Measurements from ENCODE around the gene IFITM1. TPM values are rescaled to one million over a fixed set of nuclear protein-coding genes. Genes with fewer than 3 reads are reported as not detected.
"Not testable (repeated sequence)": the region's sequence is repeated elsewhere in the genome, so short reads cannot be mapped to it uniquely, and the experiment has no call there.

Gene IFITM1
- total RNA-seq, 1 donor from 2014 or later, result 6.9 TPM

DNA sequence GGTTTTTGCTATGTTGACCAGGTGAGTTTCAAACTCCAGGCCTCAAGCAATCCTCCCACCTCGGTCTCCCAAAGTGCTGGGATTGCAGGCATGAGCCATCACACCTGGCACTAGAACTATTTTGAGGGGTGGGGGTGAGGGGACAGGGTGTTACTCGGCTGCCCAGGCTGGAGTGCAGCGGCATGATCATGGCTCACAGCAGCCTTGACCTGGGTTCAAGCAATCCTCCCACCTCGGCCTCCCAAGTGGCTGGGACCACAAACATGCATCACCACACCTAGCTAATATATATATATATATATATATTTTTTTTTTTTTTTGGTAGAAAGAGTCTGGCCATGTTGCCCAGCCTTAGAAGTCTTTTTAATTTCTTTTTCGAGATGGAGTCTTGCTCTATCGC, 23.9 kb downstream of the IFITM1 start:
- no peak for DNase-seq (ENCODE audit: low spot score in 2 of 2)
- no peak for FAIRE-seq

DNA sequence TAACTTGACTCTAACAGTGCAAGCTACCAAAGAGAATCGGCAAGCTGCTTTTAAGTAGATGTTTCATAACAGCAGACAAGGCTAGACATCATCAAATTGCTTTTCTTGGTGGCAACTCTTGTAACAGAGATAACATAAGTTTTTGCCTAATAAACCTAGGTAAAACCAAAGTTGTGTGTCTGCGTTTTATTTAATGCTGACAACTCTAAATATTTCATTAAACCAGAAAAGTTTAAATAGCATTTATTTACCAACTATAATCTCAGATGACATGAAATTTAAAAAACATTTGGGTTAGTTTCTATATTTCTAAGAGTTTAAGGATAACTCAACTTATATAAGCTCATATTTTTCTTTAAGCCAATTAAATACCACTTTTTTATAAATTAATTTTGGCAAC, 26.1 kb downstream of the IFITM1 start:
- FAIRE-seq (no peak), DNase-seq (ENCODE audit: low spot score in 2 of 2) (no peak)

DNA sequence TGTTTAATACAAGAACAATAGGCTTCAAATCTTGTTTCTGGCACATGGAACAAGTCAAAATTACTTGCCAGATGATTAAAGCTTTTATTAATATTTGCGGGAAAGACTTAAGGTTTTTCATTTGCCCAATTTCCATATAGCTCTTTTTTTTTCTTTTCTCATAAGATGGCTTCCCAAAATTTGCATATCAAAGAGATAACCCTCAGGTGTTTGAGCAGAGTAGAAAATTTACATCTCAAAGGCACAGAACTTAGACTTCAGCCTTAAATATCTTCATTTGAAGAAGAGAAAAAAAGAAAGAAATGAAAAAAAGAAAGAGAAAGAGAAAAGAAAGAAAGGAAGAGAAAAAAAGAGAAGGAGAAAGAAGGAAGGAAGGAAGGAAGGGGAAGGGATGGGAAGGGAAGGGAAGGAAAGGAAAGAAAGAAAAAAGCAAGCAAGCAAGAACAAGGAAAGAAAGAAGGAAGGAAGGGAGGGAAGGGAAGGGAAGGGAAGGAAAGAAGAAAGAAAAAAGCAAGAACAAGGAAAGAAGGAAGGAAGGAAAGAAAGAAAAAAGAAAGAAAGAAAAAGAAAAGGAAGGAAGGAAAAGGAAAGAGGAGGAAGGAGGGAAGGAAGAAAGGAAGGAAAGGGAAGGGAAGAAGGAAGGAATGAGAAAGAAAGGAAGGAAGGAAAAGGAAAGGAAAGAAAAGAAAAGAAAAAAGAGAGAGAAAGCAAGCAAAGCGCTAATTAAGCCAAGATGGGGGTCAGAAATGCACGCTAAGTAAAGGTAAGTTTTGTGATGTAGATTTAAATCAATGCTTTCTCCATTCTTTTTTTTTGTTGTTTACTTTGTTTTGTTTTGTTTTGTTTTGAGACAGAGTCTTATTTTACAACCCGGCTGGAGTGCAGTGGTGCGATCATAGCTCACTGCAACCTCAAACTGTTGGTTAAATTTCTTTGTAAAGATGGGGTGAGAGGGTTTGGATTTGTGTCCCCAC, 27.0 kb downstream of the IFITM1 start:
- no peak for DNase-seq (ENCODE audit: low spot score in 2 of 2)
- no peak for FAIRE-seq

DNA sequence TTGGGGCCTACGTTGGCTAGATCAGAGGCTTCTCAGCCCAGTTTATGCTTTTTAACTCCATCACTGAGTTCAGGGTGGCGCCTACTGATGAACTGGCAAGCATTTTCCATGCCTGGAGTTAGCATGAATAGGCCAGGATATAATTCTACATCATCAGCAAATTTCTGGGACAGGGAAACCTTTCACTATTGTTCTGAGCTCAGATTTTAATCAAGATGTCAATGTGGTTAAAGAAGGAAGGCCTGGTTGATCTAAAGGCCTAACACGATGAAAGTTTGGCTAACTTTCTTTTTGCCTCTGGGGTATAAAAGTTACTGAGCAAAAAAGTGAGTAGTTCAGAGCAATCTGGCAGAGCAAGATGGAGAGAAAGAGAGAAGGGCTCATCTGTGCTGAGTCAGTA, 28.5 kb downstream of the IFITM1 start:
- no peak for DNase-seq (ENCODE audit: low spot score in 2 of 2)
- FAIRE-seq, result no peak

DNA sequence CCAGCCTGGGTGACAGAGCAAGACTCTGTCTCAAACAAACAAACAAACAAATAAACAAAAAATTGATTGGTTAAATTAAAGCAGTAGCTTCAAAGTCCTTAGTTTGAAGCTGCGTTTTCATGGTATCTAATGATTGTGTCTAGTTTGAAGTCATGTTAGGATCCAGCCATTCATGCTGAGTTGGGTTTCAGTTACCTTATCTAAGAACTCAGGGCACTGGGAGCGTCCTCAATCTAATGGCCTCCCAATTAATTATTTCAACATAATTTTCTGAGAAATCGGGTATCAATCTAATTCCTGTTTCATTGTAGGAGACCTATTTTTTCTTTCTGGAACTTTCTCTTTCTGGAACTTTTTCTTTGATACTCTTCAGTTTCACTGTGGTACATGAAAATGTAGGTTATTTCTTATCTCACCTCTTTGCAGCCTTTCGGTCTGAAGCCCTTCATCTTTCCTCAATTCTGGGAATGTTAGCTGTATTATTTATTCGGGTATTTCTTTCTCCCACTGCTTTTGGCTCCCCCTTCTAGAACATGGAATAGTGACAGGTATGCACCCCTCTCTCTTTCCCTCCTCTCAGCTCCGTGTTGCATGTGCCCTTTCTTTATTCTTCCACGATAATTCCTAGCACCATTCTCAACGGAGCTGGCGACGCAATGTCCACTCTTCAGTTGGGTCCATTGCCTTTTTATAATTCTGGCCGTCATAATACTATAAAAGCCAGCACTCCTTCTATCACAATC, 31.2 kb downstream of the IFITM1 start:
- FAIRE-seq, result no peak
- no peak for DNase-seq (ENCODE audit: low spot score in 2 of 2)

DNA sequence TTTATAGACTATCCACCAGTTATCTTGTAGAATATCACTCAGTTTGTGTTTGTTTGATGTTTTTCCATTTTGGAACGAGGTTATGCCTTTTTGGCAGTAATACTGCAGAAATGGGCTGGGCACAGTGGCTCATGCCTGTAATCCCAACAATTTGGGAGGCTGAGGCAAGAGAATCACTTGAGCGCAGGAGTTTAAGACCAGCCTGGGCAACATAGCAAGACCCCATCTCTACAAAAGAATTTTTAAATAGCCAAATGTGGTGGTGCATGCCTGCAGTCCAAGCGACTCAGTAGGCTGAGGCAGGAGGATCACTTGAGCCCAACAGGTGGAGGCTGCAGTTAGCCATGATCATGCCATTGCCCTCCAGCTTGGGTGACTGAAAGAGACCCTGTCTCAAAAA, 32.7 kb downstream of the IFITM1 start:
- DNase-seq (ENCODE audit: low spot score in 2 of 2), result no peak
- no peak for FAIRE-seq

DNA sequence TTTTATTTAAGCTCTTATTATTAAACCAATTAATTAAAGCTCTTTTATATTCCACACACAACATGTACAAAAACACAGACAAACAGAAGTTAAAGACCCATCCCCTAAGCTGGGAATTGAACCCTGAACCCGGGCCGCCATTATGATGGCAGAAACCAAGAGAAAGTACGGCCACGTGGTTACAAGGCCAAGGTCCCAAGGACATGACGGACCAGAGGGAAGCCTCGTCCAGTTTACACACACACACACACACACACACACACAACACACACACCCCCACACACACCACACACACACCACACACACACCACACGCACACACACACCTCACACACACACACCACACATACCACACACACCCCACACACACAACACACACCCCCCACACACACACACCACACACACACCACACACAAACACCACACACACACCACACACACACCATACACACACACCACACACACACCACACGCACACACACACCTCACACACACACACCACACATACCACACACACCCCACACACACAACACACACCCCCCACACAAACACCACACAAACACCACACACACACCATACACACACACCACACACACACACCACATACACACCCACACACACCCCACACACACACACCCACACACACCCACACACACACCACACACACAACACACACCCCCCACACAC, 35.6 kb downstream of the IFITM1 start:
- not testable (repeated sequence) for DNase-seq (ENCODE audit: low spot score in 2 of 2); FAIRE-seq

DNA sequence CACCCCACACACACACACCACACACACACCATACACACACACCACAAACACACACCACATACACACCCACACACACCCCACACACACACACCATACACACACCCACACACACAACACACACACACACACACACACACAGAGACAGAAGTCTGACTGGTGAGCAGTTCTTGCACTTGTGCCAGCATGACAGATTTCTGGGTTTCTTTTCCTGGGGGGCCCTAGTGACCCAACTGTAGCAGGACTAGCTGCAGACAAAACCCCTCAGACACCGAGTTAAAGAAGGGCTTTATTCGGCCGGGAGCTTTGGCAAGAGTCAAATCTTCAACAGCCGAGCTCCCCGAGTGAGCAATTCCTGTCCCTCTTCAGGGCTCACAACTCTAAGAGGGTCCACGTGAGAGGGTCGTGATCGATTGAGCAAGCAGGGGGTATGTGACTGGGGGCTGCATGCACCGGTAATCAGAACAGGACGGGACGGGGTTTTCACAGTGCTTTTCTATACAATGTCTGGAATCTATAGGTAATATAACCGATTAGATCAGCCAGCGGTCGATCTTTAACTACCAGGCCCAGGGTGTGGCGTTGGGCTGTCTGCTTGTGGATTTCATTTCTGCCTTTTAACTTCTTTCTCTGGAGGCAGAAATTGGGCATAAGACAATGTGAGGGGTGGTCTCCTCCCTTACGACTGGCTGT, 36.3 kb downstream of the IFITM1 start:
- FAIRE-seq; DNase-seq (ENCODE audit: low spot score in 2 of 2): not testable (repeated sequence)

DNA sequence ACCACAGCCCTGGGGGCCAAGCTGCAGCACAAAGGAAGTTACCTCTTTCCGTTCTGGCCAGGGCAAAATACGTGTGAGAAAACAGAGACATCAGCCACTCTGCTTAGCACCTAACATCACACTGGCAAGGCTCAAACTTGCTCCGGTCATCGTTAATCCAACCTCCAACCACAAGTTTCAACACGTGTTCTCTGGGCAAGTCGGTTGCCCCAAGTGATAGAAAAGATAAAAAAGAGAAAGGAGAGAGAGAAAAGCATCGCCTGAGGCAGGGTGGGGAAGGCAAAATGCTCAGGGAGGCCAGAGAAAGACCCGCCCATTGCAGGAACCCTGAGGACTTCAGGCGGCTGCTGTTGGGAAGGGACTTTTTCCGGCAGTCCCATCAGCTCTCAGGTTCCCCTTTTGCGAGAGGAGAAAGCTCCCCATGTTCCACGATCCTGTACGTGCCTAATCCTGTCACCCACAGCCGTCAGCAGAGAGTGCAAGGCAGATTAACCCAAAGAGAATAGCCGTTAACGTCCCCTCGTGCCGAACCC, 36.9 kb downstream of the IFITM1 start:
- FAIRE-seq (no peak), DNase-seq (ENCODE audit: low spot score in 2 of 2) (no peak)

DNA sequence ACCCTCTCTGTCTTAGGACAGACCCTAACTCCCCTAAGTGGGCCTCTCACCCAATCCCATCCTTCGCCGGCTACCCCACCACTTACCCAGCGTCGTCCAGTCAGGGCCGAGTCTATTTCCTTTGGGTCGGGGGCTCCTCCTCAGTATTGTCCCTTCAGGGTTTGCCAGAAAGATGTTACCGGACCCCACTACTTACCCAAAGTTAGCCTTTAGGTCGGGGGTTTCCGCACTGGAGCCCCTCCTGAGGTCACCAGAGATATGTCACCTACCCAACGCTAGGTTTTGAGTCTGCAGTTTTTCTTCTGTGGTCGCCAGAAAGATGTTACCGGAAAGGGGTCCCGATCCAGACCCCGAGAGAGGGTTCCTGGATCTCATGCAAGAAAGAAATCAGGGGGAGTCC, 37.6 kb downstream of the IFITM1 start:
- no peak for DNase-seq (ENCODE audit: low spot score in 2 of 2)
- FAIRE-seq, result no peak

DNA sequence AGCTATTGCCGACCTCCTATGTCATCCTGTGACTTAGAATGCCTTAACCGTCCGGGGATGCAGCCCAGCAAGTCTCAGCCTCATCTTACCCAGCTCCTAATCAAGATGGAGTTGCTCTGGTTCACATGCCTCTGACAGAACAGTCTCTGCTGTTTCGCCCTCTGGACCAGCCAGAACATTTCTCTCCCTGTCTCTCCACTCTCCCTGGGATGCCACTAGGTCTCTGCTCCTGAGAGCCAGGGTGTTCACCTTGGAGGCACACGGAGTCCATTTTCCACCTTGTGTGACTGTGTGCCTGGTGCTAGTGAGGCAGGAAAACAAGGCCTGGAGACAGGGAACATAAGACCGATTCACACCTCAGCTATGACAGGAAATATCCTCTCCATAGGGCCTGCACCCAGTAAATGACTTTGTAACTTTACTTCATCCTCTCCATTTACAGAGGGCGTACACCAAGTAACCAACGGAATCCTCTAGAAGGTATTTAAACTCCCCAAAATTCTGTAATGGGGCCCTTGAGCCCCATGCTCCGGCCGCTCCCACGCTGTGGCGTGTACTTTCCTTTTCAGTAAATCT, 38.7 kb downstream of the IFITM1 start:
- no peak for FAIRE-seq
- DNase-seq (ENCODE audit: low spot score in 2 of 2), result no peak

DNA sequence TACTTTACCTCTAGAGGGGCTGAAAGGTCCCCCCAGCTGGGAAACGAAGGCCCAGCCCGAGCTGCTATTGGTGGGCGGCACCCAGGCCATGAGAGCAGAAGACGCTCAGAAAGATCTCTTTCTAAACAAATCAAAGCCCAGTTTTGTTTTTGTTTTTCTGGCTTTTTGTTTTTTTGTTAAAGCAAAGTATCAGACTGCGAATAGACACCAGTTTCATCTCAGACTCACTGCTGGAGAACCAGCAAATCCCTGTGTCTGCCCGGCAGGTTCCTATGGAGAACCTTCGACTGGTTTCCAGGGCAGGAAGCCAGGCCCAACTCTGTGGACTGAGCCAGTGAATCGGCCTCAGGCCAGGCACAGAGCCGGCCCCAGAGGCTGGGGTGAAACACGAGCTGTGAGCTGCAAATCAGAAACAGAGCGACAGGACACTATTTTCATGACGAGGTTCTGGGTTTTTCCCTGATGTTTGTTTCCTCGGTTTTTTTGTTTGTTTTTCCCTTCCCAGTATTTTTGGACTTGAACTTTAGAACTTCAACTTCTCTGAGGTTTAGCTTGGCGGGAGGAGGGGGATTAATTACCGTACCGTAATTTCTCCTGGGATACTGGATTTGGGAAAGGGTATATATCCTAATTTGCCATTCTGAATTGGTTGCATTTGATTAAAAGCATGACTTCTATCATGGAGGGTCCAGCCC, 39.5 kb downstream of the IFITM1 start:
- DNase-seq (ENCODE audit: low spot score in 2 of 2) (peak in 1 of 2 donors; percentile 55), FAIRE-seq (no peak)

DNA sequence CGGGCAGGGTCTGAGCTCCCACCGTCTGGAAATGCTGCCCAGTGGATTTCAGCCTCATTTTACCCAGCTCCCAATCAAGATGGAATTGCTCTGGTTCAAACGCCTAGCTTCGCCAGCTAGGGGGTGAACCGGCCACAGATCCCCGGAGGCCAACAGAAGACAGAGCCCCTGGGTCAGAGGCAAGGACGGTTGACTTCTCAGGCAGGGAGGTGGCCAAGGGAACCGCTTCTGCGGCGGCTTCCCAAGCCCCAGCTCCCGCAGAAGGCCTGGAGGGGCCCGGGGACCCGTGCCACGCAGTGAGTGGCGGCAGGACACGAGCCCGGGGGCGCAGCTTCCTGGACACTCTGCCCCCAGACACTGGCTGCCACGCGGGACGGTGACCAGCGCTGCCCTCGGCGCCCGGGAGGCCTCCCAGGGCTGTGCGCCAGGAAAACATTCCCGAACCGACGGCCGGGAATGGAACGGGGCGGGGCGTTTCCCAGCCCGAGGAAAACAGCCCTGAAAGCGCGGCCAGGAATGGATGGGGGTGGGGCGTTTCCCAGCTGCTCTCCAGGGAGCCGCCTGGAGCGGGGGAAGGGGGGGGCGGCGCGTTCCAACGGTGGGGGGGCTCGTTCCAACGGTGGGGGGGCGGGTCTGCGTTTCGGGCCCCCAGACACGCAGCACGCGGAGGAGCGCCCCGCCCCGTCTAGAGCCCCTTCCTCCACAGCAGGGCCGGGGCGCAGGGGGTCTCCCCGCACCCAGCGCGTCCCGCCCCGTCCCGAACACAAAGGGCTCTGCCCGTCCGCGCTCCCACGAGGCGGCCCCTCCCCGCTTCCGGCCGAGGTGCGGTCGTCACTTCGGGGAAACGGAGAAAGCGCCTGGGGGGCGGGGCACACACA, 42.0 kb downstream of the IFITM1 start:
- peak; percentile 78 to 80 for DNase-seq (ENCODE audit: low spot score in 2 of 2)
- no peak for FAIRE-seq

DNA sequence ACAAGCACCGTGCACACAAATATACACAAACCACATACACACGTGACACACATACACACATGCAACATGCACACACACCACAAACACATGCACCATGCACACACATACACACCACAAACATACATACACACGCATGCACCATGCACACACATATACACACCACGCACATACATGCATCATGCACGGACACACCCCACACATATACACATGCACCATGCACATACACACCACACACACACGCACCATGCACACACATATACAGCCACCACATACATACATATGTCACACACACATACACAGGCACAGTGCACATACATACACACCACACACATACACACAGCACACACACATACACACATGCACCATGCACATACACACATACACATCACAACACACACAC, 42.8 kb downstream of the IFITM1 start:
- FAIRE-seq, result no peak
- no peak for DNase-seq (ENCODE audit: low spot score in 2 of 2)

DNA sequence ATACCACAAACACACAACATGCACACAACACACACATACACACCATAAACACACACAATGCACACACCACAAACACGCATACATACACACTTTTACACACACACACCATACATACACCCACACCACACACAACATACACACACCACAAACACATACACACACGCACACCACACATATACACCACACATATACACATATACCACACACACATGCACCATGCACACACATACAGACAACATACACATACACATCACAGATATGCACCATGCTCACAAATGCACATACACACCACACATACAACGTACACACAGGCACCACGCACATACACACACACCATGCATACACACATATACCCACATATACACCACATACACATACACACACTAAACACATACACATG, 43.7 kb downstream of the IFITM1 start:
- DNase-seq (ENCODE audit: low spot score in 2 of 2) (no peak), FAIRE-seq (no peak)

DNA sequence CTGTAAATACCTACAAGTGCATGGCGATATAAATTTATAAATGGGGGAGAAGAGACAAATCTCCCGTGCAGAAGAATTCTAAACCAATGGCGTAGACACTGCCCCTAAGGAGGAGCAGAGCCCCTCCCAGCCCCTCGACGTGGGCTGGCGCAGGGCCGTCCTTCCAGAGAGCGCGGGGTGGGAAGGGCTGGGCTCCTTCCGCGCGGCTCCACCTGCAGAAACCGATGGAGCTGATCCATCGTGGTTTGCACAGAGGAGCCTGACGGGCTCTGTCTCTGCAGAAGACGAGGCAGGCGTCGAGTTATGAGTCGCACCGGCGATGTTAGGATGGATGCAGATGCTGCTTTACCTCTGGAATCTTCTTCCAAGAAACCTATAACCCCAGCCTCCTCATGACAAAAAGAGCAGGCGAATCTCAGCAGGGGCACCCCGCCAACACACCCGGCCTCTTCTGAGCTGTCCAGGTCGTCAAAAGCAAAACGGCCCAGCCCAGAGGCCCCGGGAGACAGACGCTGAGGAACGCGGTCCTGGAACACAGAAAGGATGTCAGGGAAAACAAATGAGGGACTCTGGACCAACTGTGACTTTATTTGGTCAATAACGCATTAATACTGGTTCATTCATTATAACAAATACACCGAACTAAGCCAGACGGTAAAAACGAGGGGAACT, 44.4 kb downstream of the IFITM1 start:
- FAIRE-seq (no peak), DNase-seq (ENCODE audit: low spot score in 2 of 2) (no peak)

DNA sequence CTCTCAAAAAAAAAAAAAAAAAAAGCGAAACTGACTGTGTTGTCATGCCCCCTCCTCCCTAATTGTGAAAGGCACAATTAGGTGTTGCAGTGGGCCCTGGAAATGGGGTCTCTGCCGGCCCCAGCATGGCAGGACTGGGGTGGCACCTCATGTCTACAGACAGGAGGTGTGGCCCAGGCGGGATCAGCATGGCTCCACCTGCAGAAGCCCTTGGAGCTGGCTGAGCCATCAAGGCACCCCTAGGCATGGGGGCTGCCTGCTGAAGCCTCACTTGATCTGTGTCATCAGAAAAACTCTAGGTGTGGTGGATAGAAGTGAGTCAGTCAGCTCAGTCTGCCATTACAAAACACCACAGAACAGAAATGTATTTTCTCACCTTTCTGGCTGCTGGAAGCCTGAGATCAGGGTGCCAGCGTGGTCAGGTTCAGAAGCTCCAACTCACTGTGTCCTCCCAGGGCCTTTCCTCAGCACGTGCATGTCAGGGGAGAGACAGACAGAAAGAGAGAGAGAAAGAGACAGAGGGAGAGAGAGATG, 45.4 kb downstream of the IFITM1 start:
- FAIRE-seq (no peak), DNase-seq (ENCODE audit: low spot score in 2 of 2) (no peak)
